Caco-2 (cell line): ENCODE results near the gene CSF3R. TPM values are rescaled to one million over a fixed set of nuclear protein-coding genes. Genes with fewer than 3 reads are reported as not detected.
A peak's percentile ranks its signal among the peaks of the same experiment; 100 is the strongest.

ENCODE experiments used
- BruUV-seq: library from RNA; stranded (reverse); fragments of 400-500 nt; replicated peaks from 2 replicates; lab custom pipeline; 2021; lab: Mats Ljungman, UMichigan
- CTCF ChIA-PET: fragments of 300-600 bp; sonication (Branson Sonifier 250); formaldehyde crosslinking; loops from one replicate; lab custom pipeline; 2022; ENCODE audit warnings: antibody characterized with exemption; lab: Charles Lee
- POLR2A ChIA-PET: fragments of 300-600 bp; sonication (Branson Sonifier 250); formaldehyde crosslinking; loops from one replicate; lab custom pipeline; 2022; ENCODE audit warnings: antibody characterized with exemption; lab: Charles Lee
- DNase-seq, 2 experiments: peaks; one replicate each; pipeline versions ENCODE4 v3.0.0 to v3.0.0-alpha.2; 2020 to 2022
- H3K27me3 ChIP-seq: replicated peaks from 2 replicates; pipeline ENCODE4 v1.6.0; 2011; ENCODE audit warnings: low read length; ENCODE audit not compliant: control insufficient read depth, insufficient read depth
- H3K36me3 ChIP-seq: 2 replicates; pipeline ENCODE4 v1.5.1; 2011; ENCODE audit warnings: low read length; ENCODE audit not compliant: control insufficient read depth, insufficient read depth
- H3K4me1 ChIP-seq: fragments of 250-450 bp; sonication (Bioruptor Pico); 2 replicates; pipeline ENCODE4 v1.5.1; 2020; ENCODE audit warnings: mild to moderate bottlenecking
- H3K4me3 ChIP-seq: 2 replicates; pipeline ENCODE4 v1.5.1; 2011; ENCODE audit warnings: low read depth, mild to moderate bottlenecking, control low read depth, low read length
- H3K9me3 ChIP-seq: fragments of 250-450 bp; sonication (Bioruptor Pico); 2 replicates; pipeline ENCODE4 v1.5.1; 2020; ENCODE audit warnings: mild to moderate bottlenecking, moderate library complexity
- H3K27ac Mint-ChIP-seq: one replicate; pipeline ENCODE4 v1.8.0; 2022; ENCODE audit warnings: mixed read lengths; ENCODE audit not compliant: unreplicated experiment
- H3K27me3 Mint-ChIP-seq: one replicate; pipeline ENCODE4 v1.8.0; 2022; ENCODE audit warnings: mixed read lengths; ENCODE audit not compliant: insufficient read depth, unreplicated experiment
- H3K36me3 Mint-ChIP-seq: one replicate; pipeline ENCODE4 v1.8.0; 2022; ENCODE audit warnings: mild to moderate bottlenecking, mixed read lengths; ENCODE audit not compliant: insufficient read depth, unreplicated experiment
- H3K4me1 Mint-ChIP-seq: one replicate; pipeline ENCODE4 v1.8.0; 2022; ENCODE audit warnings: low read depth, mixed read lengths; ENCODE audit not compliant: unreplicated experiment
- H3K4me3 Mint-ChIP-seq: one replicate; pipeline ENCODE4 v1.8.0; 2022; ENCODE audit warnings: mild to moderate bottlenecking, moderate library complexity, mixed read lengths; ENCODE audit not compliant: unreplicated experiment
- H3K9me3 Mint-ChIP-seq: one replicate; pipeline ENCODE4 v1.8.0; 2022; ENCODE audit warnings: mixed read lengths; ENCODE audit not compliant: unreplicated experiment
- intact Hi-C: fragments of 100-400 bp; cut with micrococcal nuclease; formaldehyde crosslinking; loops from one replicate; pipeline ENCODE4 v1.10.0; 2022; ENCODE audit not compliant: unreplicated experiment
- total RNA-seq: library from RNA; stranded (reverse); gene quantifications from 2 replicates; pipeline ENCODE4 v1.2.3, GENCODE V29; 2022
- TF ChIP-seq, protein P1 (sequence below), 2 experiments: fragments of 200-600 bp in 1 of 2; IDR thresholded peaks; 1 replicate in 1 of 2; 2 replicates in 1 of 2; pipeline versions ENCODE4 v1.5.1 to v1.8.0; 2011 to 2022; ENCODE audit warnings: antibody characterized with exemption in 1 of 2, control low read depth in 1 of 2, inconsistent platforms in 1 of 2, low read depth in 1 of 2, low read length in 1 of 2, mild to moderate bottlenecking in 1 of 2, moderate library complexity in 1 of 2; ENCODE audit not compliant: insufficient read depth in 1 of 2, severe bottlenecking in 1 of 2, unreplicated experiment in 1 of 2

Gene CSF3R
- total RNA-seq, 1 experiment from 2014 or later, result 1.4 TPM

GRCh38 chr1:36516372-36517010, 33.8 kb upstream of the CSF3R start:
- H3K4me3 ChIP-seq, result no peak overlapping the region
- CTCF ChIA-PET, result interaction anchor here (0.6 to 1.6 kb wide), 5 partner anchors 26 to 66 kb away, joined by 3 to 8 read pairs (median 5); partner anchors contain the start of gene OSCP1
- no peaks in the 10 kb centered on the region for H3K27me3 ChIP-seq
- TF ChIP-seq, protein P1, sequence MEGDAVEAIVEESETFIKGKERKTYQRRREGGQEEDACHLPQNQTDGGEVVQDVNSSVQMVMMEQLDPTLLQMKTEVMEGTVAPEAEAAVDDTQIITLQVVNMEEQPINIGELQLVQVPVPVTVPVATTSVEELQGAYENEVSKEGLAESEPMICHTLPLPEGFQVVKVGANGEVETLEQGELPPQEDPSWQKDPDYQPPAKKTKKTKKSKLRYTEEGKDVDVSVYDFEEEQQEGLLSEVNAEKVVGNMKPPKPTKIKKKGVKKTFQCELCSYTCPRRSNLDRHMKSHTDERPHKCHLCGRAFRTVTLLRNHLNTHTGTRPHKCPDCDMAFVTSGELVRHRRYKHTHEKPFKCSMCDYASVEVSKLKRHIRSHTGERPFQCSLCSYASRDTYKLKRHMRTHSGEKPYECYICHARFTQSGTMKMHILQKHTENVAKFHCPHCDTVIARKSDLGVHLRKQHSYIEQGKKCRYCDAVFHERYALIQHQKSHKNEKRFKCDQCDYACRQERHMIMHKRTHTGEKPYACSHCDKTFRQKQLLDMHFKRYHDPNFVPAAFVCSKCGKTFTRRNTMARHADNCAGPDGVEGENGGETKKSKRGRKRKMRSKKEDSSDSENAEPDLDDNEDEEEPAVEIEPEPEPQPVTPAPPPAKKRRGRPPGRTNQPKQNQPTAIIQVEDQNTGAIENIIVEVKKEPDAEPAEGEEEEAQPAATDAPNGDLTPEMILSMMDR (IDR thresholded peaks at IDR 0.05; ENCODE audit: insufficient read depth in 1 of 2, low read depth in 1 of 2, low read length in 1 of 2, severe bottlenecking in 1 of 2, unreplicated experiment in 1 of 2), result peak; percentile 68 to 74
- Mint-ChIP-seq H3K27ac (no peak overlapping the region), H3K4me1 (no peaks in the 10 kb centered on the region), H3K4me3 (no peak overlapping the region), H3K9me3 (no peaks in the 10 kb centered on the region), H3K36me3 (no peaks in the 10 kb centered on the region), H3K27me3 (no peaks in the 10 kb centered on the region)
- H3K4me1 ChIP-seq, result no peaks in the 10 kb centered on the region
- H3K36me3 ChIP-seq, result no peaks in the 10 kb centered on the region
- no peaks in the 10 kb centered on the region for H3K9me3 ChIP-seq
- BruUV-seq, result no TSS peak
- peak; percentile 34 to 38 for DNase-seq
- intact Hi-C loops, result no loop called here
- POLR2A ChIA-PET, result interaction anchor here (1.0 kb wide), 1 partner anchor 66 kb away, joined by 3 read pairs; the partner anchor contains the start of gene OSCP1

GRCh38 chr1:36515315-36516138, 32.8 kb upstream of the CSF3R start:
- H3K27me3 ChIP-seq, result no peaks in the 10 kb centered on the region
- Mint-ChIP-seq H3K4me3 (no peak overlapping the region), H3K27ac (no peak overlapping the region), H3K36me3 (no peaks in the 10 kb centered on the region), H3K9me3 (no peaks in the 10 kb centered on the region), H3K4me1 (no peaks in the 10 kb centered on the region), H3K27me3 (no peaks in the 10 kb centered on the region)
- no peak overlapping the region for H3K4me3 ChIP-seq
- POLR2A ChIA-PET, result no interaction called here
- no peaks in the 10 kb centered on the region for H3K36me3 ChIP-seq
- no peak for DNase-seq
- BruUV-seq, result no TSS peak
- H3K9me3 ChIP-seq, result no peaks in the 10 kb centered on the region
- H3K4me1 ChIP-seq, result no peaks in the 10 kb centered on the region
- CTCF ChIA-PET, result interaction anchor here (0.9 to 1.6 kb wide), 4 partner anchors 27 to 65 kb away, joined by 3 to 8 read pairs (median 6); partner anchors contain the start of gene OSCP1
- intact Hi-C loops, result no loop called here
- TF ChIP-seq, protein P1 (IDR thresholded peaks at IDR 0.05; ENCODE audit: insufficient read depth in 1 of 2, low read depth in 1 of 2, low read length in 1 of 2, severe bottlenecking in 1 of 2, unreplicated experiment in 1 of 2), result no peak

GRCh38 chr1:36514501-36514900, 31.8 kb upstream of the CSF3R start:
- Histone ChIP-seq H3K9me3 (no peaks in the 10 kb centered on the region), H3K4me3 (no peak overlapping the region), H3K36me3 (no peaks in the 10 kb centered on the region), H3K4me1 (no peaks in the 10 kb centered on the region), H3K27me3 (no peaks in the 10 kb centered on the region)
- Mint-ChIP-seq H3K4me3 (no peak overlapping the region), H3K4me1 (no peaks in the 10 kb centered on the region), H3K9me3 (no peaks in the 10 kb centered on the region), H3K27ac (no peak overlapping the region), H3K36me3 (no peaks in the 10 kb centered on the region), H3K27me3 (no peaks in the 10 kb centered on the region)
- no peak for DNase-seq
- no TSS peak for BruUV-seq
- ChIA-PET CTCF (no interaction called here), POLR2A (no interaction called here)
- TF ChIP-seq, protein P1 (IDR thresholded peaks at IDR 0.05; ENCODE audit: insufficient read depth in 1 of 2, low read depth in 1 of 2, low read length in 1 of 2, severe bottlenecking in 1 of 2, unreplicated experiment in 1 of 2), result no peak
- intact Hi-C loops, result no loop called here
